SK-N-SH treated with all-trans-retinoic acid at 6 μM for 48 hours (cell line): ENCODE results near the gene CELSR3.
A peak's percentile ranks its signal among the peaks of the same experiment; 100 is the strongest.

Source experiments
- ATAC-seq: fragments of 200-7000 bp; cut with Tn5 transposase; 3 replicates; pipeline ENCODE4 v1.9.1; 2020; ENCODE audit warnings: mild to moderate bottlenecking, moderate library complexity
- ARNTL ChIP-seq: fragments of 450-650 bp; formaldehyde crosslinking; IDR thresholded peaks from 2 replicates; pipeline ENCODE4 v1.5.0; 2020; ENCODE audit warnings: low read depth, mild to moderate bottlenecking, moderate library complexity, borderline replicate concordance
- BACH2 ChIP-seq: fragments of 250-450 bp; sonication (Bioruptor Pico); IDR thresholded peaks from 2 replicates; pipeline ENCODE4 v1.9.0; 2021; ENCODE audit warnings: mild to moderate bottlenecking, borderline replicate concordance
- CREB5 ChIP-seq: fragments of 250-450 bp; sonication (Bioruptor Pico); IDR thresholded peaks from 2 replicates; pipeline ENCODE4 v1.5.1; 2020; ENCODE audit warnings: low read depth, mild to moderate bottlenecking, moderate library complexity
- CSDC2 ChIP-seq: fragments of 250-450 bp; sonication (Bioruptor Pico); IDR thresholded peaks from 2 replicates; pipeline ENCODE4 v1.5.0; 2020; ENCODE audit warnings: mild to moderate bottlenecking, moderate library complexity
- CSRNP3 ChIP-seq: fragments of 250-450 bp; sonication (Bioruptor Pico); IDR thresholded peaks from 2 replicates; pipeline ENCODE4 v1.5.1; 2021; ENCODE audit warnings: mild to moderate bottlenecking, moderate library complexity
- ESRRG ChIP-seq: fragments of 250-450 bp; sonication (Bioruptor Pico); IDR thresholded peaks from 2 replicates; pipeline ENCODE4 v1.6.1; 2021; ENCODE audit warnings: mild to moderate bottlenecking
- GLIS3 ChIP-seq: fragments of 250-450 bp; sonication (Bioruptor Pico); IDR thresholded peaks from 2 replicates; pipeline ENCODE4 v1.5.0; 2020; ENCODE audit warnings: mild to moderate bottlenecking, moderate library complexity
- ISL1 ChIP-seq: fragments of 250-450 bp; sonication (Bioruptor Pico); IDR thresholded peaks from 2 replicates; pipeline ENCODE4 v2.1.2; 2022; ENCODE audit warnings: mild to moderate bottlenecking, moderate library complexity
- PATZ1 ChIP-seq: fragments of 250-450 bp; sonication (Bioruptor Pico); IDR thresholded peaks from 2 replicates; pipeline ENCODE4 v1.8.0; 2020; ENCODE audit warnings: mild to moderate bottlenecking, moderate library complexity, borderline replicate concordance
- POU6F1 ChIP-seq: fragments of 250-450 bp; sonication (Bioruptor Pico); IDR thresholded peaks from 2 replicates; pipeline ENCODE4 v1.8.0; 2021; ENCODE audit warnings: low read depth, mild to moderate bottlenecking, moderate library complexity, borderline replicate concordance
- PPARA ChIP-seq: fragments of 250-450 bp; sonication (Bioruptor Pico); IDR thresholded peaks from 2 replicates; pipeline ENCODE4 v1.5.0; 2020; ENCODE audit warnings: mild to moderate bottlenecking, borderline replicate concordance
- RARB ChIP-seq: fragments of 250-450 bp; sonication (Bioruptor Pico); IDR thresholded peaks from 2 replicates; pipeline ENCODE4 v1.8.0; 2021; ENCODE audit warnings: mild to moderate bottlenecking, moderate library complexity
- SNAI2 ChIP-seq: fragments of 250-450 bp; sonication (Bioruptor Pico); IDR thresholded peaks from 2 replicates; pipeline ENCODE4 v1.5.0; 2020; ENCODE audit warnings: mild to moderate bottlenecking, moderate library complexity
- TSHZ2 ChIP-seq: fragments of 250-450 bp; sonication (Bioruptor Pico); IDR thresholded peaks from 2 replicates; pipeline ENCODE4 v1.5.0; 2020; ENCODE audit warnings: mild to moderate bottlenecking, moderate library complexity
- ZC3H10 ChIP-seq: fragments of 250-450 bp; sonication (Bioruptor Pico); IDR thresholded peaks from 2 replicates; pipeline ENCODE4 v1.5.1; 2021; ENCODE audit warnings: mild to moderate bottlenecking, moderate library complexity
- ZFP3 ChIP-seq: fragments of 250-450 bp; sonication (Bioruptor Pico); IDR thresholded peaks from 2 replicates; pipeline ENCODE4 v1.5.0; 2020; ENCODE audit warnings: mild to moderate bottlenecking, moderate library complexity
- ZNF565 ChIP-seq: fragments of 450-650 bp; formaldehyde crosslinking; conservative IDR thresholded peaks from 2 replicates; pipeline ENCODE4 v1.5.0; 2020; ENCODE audit warnings: low read depth, mild to moderate bottlenecking, moderate library complexity
- ZNF70 ChIP-seq: fragments of 450-650 bp; formaldehyde crosslinking; IDR thresholded peaks from 2 replicates; pipeline ENCODE4 v1.5.0; 2020; ENCODE audit warnings: mild to moderate bottlenecking, moderate library complexity
- ZNF8 ChIP-seq: fragments of 450-650 bp; formaldehyde crosslinking; IDR thresholded peaks from 2 replicates; pipeline ENCODE4 v1.5.0; 2020; ENCODE audit warnings: mild to moderate bottlenecking, moderate library complexity

The CELSR3 gene

GRCh38 chr3:48709051-48709461, 46.4 kb upstream of the CELSR3 start:
- peak; percentile 41 for ATAC-seq
- TF ChIP-seq BACH2 (CRISPR knock-in tag): no peak
- TF ChIP-seq ISL1: no peak
- TF ChIP-seq GLIS3 (CRISPR knock-in tag): no peak
- TF ChIP-seq ARNTL (CRISPR knock-in tag): no peak
- no peak for TF ChIP-seq ESRRG (CRISPR knock-in tag)

GRCh38 chr3:48708481-48708889, 45.8 kb upstream of the CELSR3 start:
- no peak for TF ChIP-seq ISL1
- TF ChIP-seq PPARA (CRISPR knock-in tag): no peak
- TF ChIP-seq SNAI2 (CRISPR knock-in tag): no peak
- TF ChIP-seq POU6F1 (CRISPR knock-in tag): no peak
- TF ChIP-seq ZNF8 (CRISPR knock-in tag): no peak
- no peak for TF ChIP-seq BACH2 (CRISPR knock-in tag)
- TF ChIP-seq PATZ1 (CRISPR knock-in tag): no peak
- no peak for TF ChIP-seq RARB (CRISPR knock-in tag)
- no peak for TF ChIP-seq TSHZ2
- TF ChIP-seq ZNF70: no peak
- TF ChIP-seq CSRNP3 (CRISPR knock-in tag): no peak
- TF ChIP-seq ZNF565: no peak
- TF ChIP-seq ESRRG (CRISPR knock-in tag): no peak
- TF ChIP-seq CREB5: no peak
- no peak for TF ChIP-seq ZFP3
- no peak for TF ChIP-seq CSDC2 (CRISPR knock-in tag)
- TF ChIP-seq, all 23 proteins: peak for 0
- peak; percentile 18 for ATAC-seq

GRCh38 chr3:48707157-48707556, 44.5 kb upstream of the CELSR3 start:
- TF ChIP-seq ISL1 (no peak), GLIS3 (CRISPR knock-in tag) (no peak), ESRRG (CRISPR knock-in tag) (no peak), PPARA (CRISPR knock-in tag) (no peak), TSHZ2 (no peak), ZFP3 (no peak), ARNTL (CRISPR knock-in tag) (no peak), CREB5 (no peak), ZNF8 (CRISPR knock-in tag) (no peak), PATZ1 (CRISPR knock-in tag) (no peak), ZC3H10 (no peak)
- no peak for ATAC-seq
